HepG2 (cell line): ENCODE results near the gene NLRP6.

ENCODE experiments used
- ATAD3A ChIP-seq: sonication (generic); formaldehyde crosslinking; IDR thresholded peaks from 2 replicates; pipeline ENCODE4 v1.4.0; 2020; ENCODE audit warnings: missing genetic modification reagents
- DMAP1 ChIP-seq: IDR thresholded peaks from 2 replicates; pipeline ENCODE4 v1.6.1; 2016
- GLI4 ChIP-seq: sonication (generic); formaldehyde crosslinking; IDR thresholded peaks from 2 replicates; pipeline ENCODE4 v1.5.1; 2020; ENCODE audit warnings: missing genetic modification reagents, mild to moderate bottlenecking, moderate library complexity, borderline replicate concordance
- GLMP ChIP-seq: sonication (generic); formaldehyde crosslinking; IDR thresholded peaks from 2 replicates; pipeline ENCODE4 v1.9.0; 2021; ENCODE audit warnings: missing genetic modification reagents, mild to moderate bottlenecking, borderline replicate concordance
- MAFF ChIP-seq: IDR thresholded peaks from 2 replicates; pipeline ENCODE4 v1.6.1; 2011; ENCODE audit warnings: low read depth, low read length, improper control_type of control experiment
- MXI1 ChIP-seq: IDR thresholded peaks from 3 replicates; pipeline ENCODE4 v1.6.1; 2012; ENCODE audit warnings: low read depth, low read length, inconsistent platforms, borderline replicate concordance
- NPAS2 ChIP-seq: sonication (generic); formaldehyde crosslinking; IDR thresholded peaks from 2 replicates; pipeline ENCODE4 v1.8.0; 2022; ENCODE audit warnings: mild to moderate bottlenecking, missing genetic modification reagents, borderline replicate concordance
- RNF2 ChIP-seq: fragments of 450-650 bp; conservative IDR thresholded peaks from 2 replicates; pipeline ENCODE4 v1.6.1; 2016; ENCODE audit warnings: low read depth
- USF2 ChIP-seq, 2 experiments: sonication (generic) in 1 of 2; formaldehyde crosslinking in 1 of 2; IDR thresholded peaks; 2 replicates each; pipeline versions ENCODE4 v1.5.1 to v1.6.1; 2011 to 2020; ENCODE audit warnings: borderline replicate concordance in 1 of 2, low read depth in 1 of 2, low read length in 1 of 2, mild to moderate bottlenecking in 1 of 2, missing genetic modification reagents in 1 of 2, moderate library complexity in 1 of 2
- ZBTB2 ChIP-seq: sonication (generic); formaldehyde crosslinking; IDR thresholded peaks from 2 replicates; pipeline ENCODE4 v1.8.0; 2022; ENCODE audit warnings: low read depth, missing genetic modification reagents

DNA sequence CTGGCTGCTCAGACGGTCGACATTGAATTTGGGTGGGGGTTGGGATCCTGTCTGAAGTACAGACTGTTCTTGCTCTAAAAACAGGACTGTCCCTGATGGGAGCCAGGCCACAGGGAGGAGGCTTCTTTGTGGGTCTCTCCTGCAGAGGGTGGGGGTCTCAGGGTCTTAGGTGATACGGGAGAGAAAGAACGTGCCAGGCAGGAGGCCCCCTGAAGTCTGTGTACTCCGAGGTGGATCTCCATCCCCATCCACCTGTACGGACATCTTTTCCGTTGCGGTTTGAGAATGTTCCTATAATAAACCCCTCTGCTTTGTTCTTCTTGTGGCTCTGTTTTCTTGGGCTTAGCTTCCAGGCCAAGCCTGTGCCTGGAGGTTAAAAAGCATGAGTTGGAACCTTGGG, 25.5 kb upstream of the NLRP6 start:
- TF ChIP-seq USF2 (IDR thresholded peaks at IDR 0.05; ENCODE audit: low read depth, low read length) = no peak
- TF ChIP-seq USF2 (CRISPR knock-in tag; IDR thresholded peaks at IDR 0.05; ENCODE audit: borderline replicate concordance) = no peak
- no peak for TF ChIP-seq RNF2
- no peak for TF ChIP-seq MAFF
- no peak for TF ChIP-seq MXI1
- TF ChIP-seq ATAD3A (CRISPR knock-in tag) = no peak
- no peak for TF ChIP-seq ZBTB2 (CRISPR knock-in tag)
- no peak for TF ChIP-seq NPAS2 (CRISPR knock-in tag)
- no peak for TF ChIP-seq GLI4 (CRISPR knock-in tag)
- TF ChIP-seq GLMP (CRISPR knock-in tag) = no peak
- TF ChIP-seq DMAP1 (CRISPR knock-in tag) = no peak
